ENCODE results near the gene APOBEC3B.
"Not testable (repeated sequence)": the region's sequence is repeated elsewhere in the genome, so short reads cannot be mapped to it uniquely, and the experiment has no call there.

- not testable (repeated sequence) for TF ChIP-seq EZH2 (IDR thresholded peaks at IDR 0.05; ENCODE audit: low read length); CTCF (optimal IDR thresholded peaks at IDR 0.05 in 1 of 3, IDR thresholded peaks at IDR 0.05 in 1 of 3, conservative IDR thresholded peaks at IDR 0.05 in 1 of 3; ENCODE audit: extremely low read depth in 1 of 3, insufficient read depth in 2 of 3, low read length in 3 of 3)
Observed at GRCh38 chr22:39013561-39013941, 31.4 kb downstream of the APOBEC3B start.

All from keratinocyte (primary cell).